Activated CD4-positive, alpha-beta memory T cell treated with anti-CD3 and anti-CD28 coated beads, Interleukin-2, amount 10 ng/mL, durations not matched to agents 7 days and 5 days (primary cell): ENCODE data around the gene TNFRSF21. TPM values are rescaled to one million over a fixed set of nuclear protein-coding genes. Genes with fewer than 3 reads are reported as not detected.

Experiments
- CTCF ChIA-PET: fragments of 350-600 bp; sonication (Branson Sonifier 250); formaldehyde crosslinking; loops from one replicate; lab custom pipeline; 2021; ENCODE audit warnings: antibody characterized with exemption, inconsistent platforms; lab: Charles Lee
- POLR2A ChIA-PET: fragments of 350-600 bp; sonication (Branson Sonifier 250); formaldehyde crosslinking; loops from one replicate; lab custom pipeline; 2021; ENCODE audit warnings: antibody characterized with exemption; lab: Charles Lee
- DNase-seq: peaks from one replicate; pipeline ENCODE4 v3.0.0-alpha.2; 2020
- H3K27ac Mint-ChIP-seq: one replicate; pipeline ENCODE4 v1.8.0; 2021; ENCODE audit warnings: mild to moderate bottlenecking, mixed read lengths
- H3K27me3 Mint-ChIP-seq: one replicate; pipeline ENCODE4 v1.8.0; 2021; ENCODE audit warnings: mixed read lengths
- H3K36me3 Mint-ChIP-seq: one replicate; pipeline ENCODE4 v1.8.0; 2021; ENCODE audit warnings: low read depth, mixed read lengths
- H3K4me1 Mint-ChIP-seq: one replicate; pipeline ENCODE4 v1.8.0; 2021; ENCODE audit warnings: mixed read lengths
- H3K4me3 Mint-ChIP-seq: one replicate; pipeline ENCODE4 v1.8.0; 2021; ENCODE audit warnings: mild to moderate bottlenecking, mixed read lengths
- H3K9me3 Mint-ChIP-seq: one replicate; pipeline ENCODE4 v1.8.0; 2021; ENCODE audit warnings: mixed read lengths
- total RNA-seq, 2 experiments: library from RNA; stranded (reverse); gene quantifications; one replicate each; pipeline ENCODE4 v1.2.3, GENCODE V29; 2021

TNFRSF21 gene
- total RNA-seq, 2 experiments from 2014 or later, result 0.18 TPM; not detected in 1

DNA sequence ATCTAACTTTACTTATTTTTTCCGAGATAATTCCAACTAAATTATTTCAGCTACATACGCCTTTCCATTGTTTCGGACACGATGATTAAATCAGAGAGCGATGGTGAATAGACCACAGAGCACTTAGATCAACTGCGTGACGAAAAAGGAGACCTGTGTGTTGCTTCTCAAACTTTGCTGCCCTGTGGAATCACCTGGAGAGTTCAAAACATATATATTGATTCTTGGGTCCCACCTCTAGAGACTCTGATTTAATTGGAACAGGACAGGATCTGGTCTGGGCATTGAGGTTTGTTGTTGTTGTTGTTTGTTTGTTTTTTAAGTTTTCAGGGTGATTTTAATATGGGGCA is 401 bp upstream of the TNFRSF21 start:
- Mint-ChIP-seq H3K27me3 (peaks cover 43% of the 10 kb centered on the region), H3K4me1 (peaks cover 9% of the 10 kb centered on the region), H3K27ac (no peak overlapping the region), H3K9me3 (no peaks in the 10 kb centered on the region), H3K4me3 (peak overlapping the region; percentile 53), H3K36me3 (no peaks in the 10 kb centered on the region)
- POLR2A ChIA-PET, result no interaction called here
- CTCF ChIA-PET, result interaction anchor here (1.0 kb wide), 1 partner anchor 14 kb away, joined by 4 read pairs; no protein-coding TSS in a partner anchor
- no peak for DNase-seq

DNA sequence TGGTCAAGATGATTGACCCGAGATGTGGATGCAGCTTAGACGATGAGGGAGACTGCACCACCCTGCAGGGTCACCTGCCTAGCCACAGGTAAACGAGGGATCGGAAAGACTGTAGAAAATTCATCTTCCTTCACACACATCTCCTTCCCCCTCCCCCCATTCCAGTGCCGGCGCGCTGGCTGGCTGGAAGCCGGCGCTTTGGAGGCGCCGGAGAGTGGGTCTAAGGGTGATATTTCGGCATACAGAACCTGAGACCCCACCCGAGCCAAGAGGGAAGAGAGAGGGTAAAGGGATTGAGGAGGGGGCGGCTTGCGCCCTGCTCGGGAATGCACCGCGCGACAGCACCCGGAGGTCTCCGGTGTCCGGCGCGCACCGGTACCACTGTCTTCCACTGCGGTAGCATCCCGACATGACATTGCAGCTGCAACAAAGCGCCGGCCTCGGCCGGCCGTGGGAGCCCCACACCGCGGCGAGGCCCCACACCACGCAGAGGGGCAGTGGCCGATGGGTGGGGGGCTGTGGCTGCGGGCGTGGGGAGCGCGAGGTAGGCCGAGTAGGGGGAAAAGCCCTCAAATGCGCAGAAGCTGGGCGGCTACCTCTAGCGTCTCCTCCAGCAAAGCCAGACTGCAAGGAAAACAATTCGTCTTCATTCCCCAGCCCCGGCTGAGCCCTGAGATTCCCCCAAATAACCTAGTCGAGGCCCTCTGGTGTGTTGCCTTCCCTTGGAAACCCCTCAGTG is 984 bp downstream of the TNFRSF21 start:
- POLR2A ChIA-PET, result no interaction called here
- H3K9me3 Mint-ChIP-seq, result no peaks in the 10 kb centered on the region
- peak overlapping the region; percentile 24 for H3K4me3 Mint-ChIP-seq
- H3K36me3 Mint-ChIP-seq, result no peaks in the 10 kb centered on the region
- H3K27me3 Mint-ChIP-seq, result peaks cover 47% of the 10 kb centered on the region
- no peak for DNase-seq
- H3K27ac Mint-ChIP-seq, result no peak overlapping the region
- H3K4me1 Mint-ChIP-seq, result peaks cover 9% of the 10 kb centered on the region
- CTCF ChIA-PET, result no interaction called here

DNA sequence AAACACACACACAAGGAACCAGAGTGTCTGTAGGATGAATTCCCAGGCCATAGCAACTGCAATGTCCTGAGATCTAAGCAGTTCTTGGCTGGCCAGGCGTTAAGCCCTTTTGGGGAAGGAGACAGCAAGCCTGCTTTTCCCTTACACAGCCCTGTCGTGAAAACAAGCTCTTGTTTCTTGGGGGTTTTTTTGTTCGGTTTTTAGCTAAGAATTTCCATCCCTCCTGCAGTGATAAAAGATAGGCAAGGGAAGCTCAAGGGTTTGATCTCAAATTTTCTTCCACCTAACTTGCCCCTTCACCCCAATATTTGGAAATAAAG is 1.5 kb downstream of the TNFRSF21 start:
- H3K27ac Mint-ChIP-seq, result no peak overlapping the region
- H3K9me3 Mint-ChIP-seq, result no peaks in the 10 kb centered on the region
- CTCF ChIA-PET, result no interaction called here
- H3K4me1 Mint-ChIP-seq, result peaks cover 9% of the 10 kb centered on the region
- H3K4me3 Mint-ChIP-seq, result no peak overlapping the region
- H3K27me3 Mint-ChIP-seq, result peaks cover 47% of the 10 kb centered on the region
- no peak for DNase-seq
- POLR2A ChIA-PET, result no interaction called here
- H3K36me3 Mint-ChIP-seq, result no peaks in the 10 kb centered on the region

DNA sequence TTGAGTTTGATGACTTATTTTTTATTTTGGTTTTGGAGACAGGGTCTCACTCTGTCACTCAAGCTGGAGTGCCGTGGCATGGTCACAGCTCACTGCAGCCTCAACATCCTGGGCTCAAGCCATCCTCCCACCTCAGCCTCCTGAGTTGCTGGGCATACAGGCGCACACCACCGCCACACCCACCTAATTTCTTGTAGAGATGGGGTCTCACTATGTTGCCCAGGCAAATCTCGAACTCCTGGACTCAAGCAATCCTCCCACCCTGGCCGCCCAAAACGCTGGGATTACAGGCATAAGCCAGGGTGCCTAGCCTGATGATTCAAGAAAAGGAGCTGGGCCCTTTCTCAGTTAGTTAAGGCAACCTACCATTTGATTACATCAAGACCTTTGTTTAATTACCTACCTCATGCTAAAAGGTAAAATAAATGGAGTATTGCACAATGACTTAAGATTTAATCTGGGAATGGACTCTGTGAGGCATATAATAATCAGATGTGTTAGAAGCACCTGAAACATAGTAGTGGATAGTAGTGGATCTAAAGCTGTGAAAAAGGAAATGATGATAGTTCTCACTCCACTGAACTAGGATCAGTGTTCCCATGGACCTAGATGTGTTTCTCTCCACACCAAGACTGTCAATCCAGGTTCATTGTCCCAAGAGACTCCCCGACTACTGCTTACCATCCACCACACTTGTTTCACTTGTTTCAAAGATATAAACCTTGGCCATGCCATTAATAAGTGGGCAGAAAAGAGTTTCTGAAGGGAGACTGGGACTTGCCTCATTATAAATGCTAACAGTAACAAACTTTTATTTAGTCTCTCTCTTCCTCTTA is 2.1 kb downstream of the TNFRSF21 start:
- no peak overlapping the region for H3K4me3 Mint-ChIP-seq
- H3K27me3 Mint-ChIP-seq, result peaks cover 50% of the 10 kb centered on the region

DNA sequence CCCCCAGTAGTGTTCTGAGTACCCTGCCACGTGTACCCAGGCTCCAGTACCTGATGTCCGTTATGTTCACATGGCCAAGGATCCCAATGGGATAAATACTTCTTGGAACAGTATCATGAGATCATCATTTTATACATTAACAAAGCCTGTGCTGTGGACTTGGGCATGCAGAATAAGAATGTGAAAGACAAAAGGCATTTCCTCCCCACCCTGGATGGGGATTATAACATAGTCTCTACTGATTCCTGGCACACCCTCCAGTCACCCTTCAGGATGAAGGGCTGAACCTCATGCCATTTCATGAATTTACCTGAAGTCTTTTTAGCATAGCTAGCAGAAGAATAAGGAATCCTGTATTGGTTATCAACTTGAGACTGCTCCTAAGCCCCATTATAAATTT is 2.8 kb downstream of the TNFRSF21 start:
- DNase-seq, result no peak
- ChIA-PET POLR2A (no interaction called here), CTCF (interaction anchor here (1.0 kb wide), 1 partner anchor 211 kb away, joined by 4 read pairs; no protein-coding TSS in a partner anchor)
- Mint-ChIP-seq H3K27ac (no peak overlapping the region), H3K4me3 (no peak overlapping the region), H3K27me3 (peaks cover 48% of the 10 kb centered on the region), H3K36me3 (no peaks in the 10 kb centered on the region), H3K4me1 (peaks cover 9% of the 10 kb centered on the region), H3K9me3 (no peaks in the 10 kb centered on the region)

More for the DNA sequence above, 2.1 kb downstream of the TNFRSF21 start:
- no peaks in the 10 kb centered on the region for H3K9me3 Mint-ChIP-seq
- no peak overlapping the region for H3K27ac Mint-ChIP-seq
- ChIA-PET POLR2A (no interaction called here), CTCF (no interaction called here)
- no peaks in the 10 kb centered on the region for H3K36me3 Mint-ChIP-seq
- peaks cover 9% of the 10 kb centered on the region for H3K4me1 Mint-ChIP-seq
- no peak for DNase-seq

DNA sequence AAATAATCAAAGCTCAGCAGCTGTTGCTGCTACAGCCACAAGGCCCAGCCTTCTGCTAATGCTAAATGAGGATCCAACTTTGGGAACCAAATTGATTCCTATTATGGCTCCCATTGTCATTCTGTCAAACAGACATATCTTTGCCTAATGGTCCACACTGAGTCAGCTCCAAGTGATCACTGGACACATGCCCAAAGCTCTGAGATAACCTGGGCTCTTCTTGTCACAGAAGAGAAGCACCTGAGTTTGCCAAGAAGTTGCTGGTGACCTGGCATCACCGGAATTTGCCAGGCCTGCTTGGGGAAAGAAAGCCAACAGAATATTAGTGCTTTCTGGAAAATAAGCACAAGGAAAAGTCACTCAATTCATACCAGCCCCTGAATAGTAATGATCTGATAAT is 5.8 kb downstream of the TNFRSF21 start:
- ChIA-PET CTCF (interaction anchor here (0.8 kb wide), 1 partner anchor 207 kb away, joined by 3 read pairs; no protein-coding TSS in a partner anchor), POLR2A (no interaction called here)
- no peak overlapping the region for H3K27ac Mint-ChIP-seq
- peaks cover 43% of the 10 kb centered on the region for H3K27me3 Mint-ChIP-seq
- no peak overlapping the region for H3K4me3 Mint-ChIP-seq
- no peaks in the 10 kb centered on the region for H3K9me3 Mint-ChIP-seq
- peaks cover 4% of the 10 kb centered on the region for H3K4me1 Mint-ChIP-seq
- H3K36me3 Mint-ChIP-seq, result no peaks in the 10 kb centered on the region
- no peak for DNase-seq

DNA sequence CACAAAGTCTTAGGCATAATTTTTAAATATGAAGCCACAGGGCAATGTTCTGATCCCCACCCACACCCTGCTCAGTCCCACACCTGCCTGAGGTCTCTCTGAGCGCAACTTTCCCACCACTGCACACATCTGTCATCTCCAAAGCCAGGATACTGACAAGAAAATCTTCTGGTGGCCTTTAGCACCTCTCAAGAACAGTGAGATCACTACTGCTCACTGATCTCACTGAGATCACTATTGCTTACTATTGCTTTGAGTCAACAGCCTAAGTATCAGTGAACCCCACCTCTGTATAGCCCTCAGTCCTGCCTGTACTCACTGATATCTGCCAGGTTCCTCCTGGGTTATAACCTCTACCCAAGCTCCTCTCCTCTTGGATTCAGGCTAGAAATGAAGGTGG is 6.4 kb downstream of the TNFRSF21 start:
- H3K27me3 Mint-ChIP-seq, result peaks cover 41% of the 10 kb centered on the region
- no peaks in the 10 kb centered on the region for H3K9me3 Mint-ChIP-seq
- no peak overlapping the region for H3K27ac Mint-ChIP-seq
- CTCF ChIA-PET, result interaction anchor here (0.8 kb wide), 1 partner anchor 206 kb away, joined by 3 read pairs; no protein-coding TSS in a partner anchor
- H3K36me3 Mint-ChIP-seq, result no peaks in the 10 kb centered on the region
- no peak for DNase-seq
- no peak overlapping the region for H3K4me3 Mint-ChIP-seq
- H3K4me1 Mint-ChIP-seq, result peaks cover 1% of the 10 kb centered on the region
- POLR2A ChIA-PET, result no interaction called here

DNA sequence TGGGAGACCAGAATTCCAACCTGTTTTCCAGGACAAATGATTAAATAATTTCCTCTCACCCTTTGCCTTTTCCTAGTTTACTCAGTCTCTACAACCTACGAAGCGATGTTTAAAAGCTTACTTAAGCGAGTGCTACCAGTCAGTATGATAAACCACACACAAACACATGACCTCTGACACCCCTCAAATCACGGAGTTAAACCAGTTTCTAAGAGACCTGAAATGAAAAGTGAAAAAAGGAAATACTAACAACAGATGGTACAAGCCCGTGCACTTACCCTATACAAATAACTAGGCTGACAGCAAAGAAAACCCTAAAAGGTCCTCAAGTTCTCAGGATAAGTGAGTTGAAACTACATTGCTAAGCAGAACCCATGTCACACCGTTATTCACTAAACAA is 7.7 kb downstream of the TNFRSF21 start:
- Mint-ChIP-seq H3K9me3 (no peaks in the 10 kb centered on the region), H3K27me3 (peaks cover 31% of the 10 kb centered on the region), H3K27ac (no peak overlapping the region), H3K36me3 (no peaks in the 10 kb centered on the region), H3K4me1 (no peaks in the 10 kb centered on the region), H3K4me3 (no peak overlapping the region)
- POLR2A ChIA-PET, result no interaction called here
- no peak for DNase-seq
- CTCF ChIA-PET, result no interaction called here

DNA sequence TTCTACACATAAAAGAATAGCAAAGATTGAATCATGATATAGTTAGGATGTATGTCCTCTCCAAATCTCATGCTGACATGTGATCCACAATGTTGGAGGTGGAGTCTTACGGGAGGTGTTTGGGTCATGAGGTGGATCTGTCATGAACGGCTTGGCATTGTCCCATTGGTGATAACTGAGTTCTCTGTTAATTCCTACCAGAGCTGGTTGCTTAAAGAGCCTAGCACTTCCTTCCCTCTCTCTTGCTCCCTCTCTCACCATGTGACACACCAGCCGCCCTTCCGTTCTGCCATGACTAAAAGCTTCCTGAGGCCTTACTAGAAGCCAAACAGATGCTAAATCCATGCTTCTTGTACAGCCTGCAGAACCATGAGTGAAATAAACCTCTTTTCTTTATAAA is 8.3 kb downstream of the TNFRSF21 start:
- peaks cover 28% of the 10 kb centered on the region for H3K27me3 Mint-ChIP-seq
- no peaks in the 10 kb centered on the region for H3K36me3 Mint-ChIP-seq
- ChIA-PET CTCF (no interaction called here), POLR2A (no interaction called here)
- no peak overlapping the region for H3K27ac Mint-ChIP-seq
- no peaks in the 10 kb centered on the region for H3K9me3 Mint-ChIP-seq
- no peaks in the 10 kb centered on the region for H3K4me1 Mint-ChIP-seq
- DNase-seq, result no peak
- H3K4me3 Mint-ChIP-seq, result no peak overlapping the region

DNA sequence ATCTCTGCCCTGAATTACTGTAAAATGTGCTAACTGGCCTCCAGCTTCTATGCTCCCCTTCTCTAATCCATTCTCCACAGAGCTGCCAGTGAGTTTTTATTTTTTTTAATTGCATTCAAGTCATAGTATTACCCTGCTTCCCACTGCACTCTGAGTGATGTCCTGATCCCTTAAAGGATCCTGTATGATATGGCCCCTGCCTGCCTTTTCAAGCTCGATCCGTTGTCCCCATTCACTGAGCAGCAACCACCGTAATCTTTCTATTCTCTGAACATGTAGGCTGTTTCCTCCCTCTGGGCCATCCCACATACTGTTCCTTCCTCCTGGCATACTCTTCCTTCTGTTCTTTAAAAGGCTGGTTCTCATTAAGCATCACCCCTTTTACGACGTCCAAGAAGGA is 9.3 kb downstream of the TNFRSF21 start:
- Mint-ChIP-seq H3K27ac (no peak overlapping the region), H3K4me1 (no peaks in the 10 kb centered on the region), H3K36me3 (no peaks in the 10 kb centered on the region), H3K27me3 (peaks cover 23% of the 10 kb centered on the region), H3K9me3 (no peaks in the 10 kb centered on the region), H3K4me3 (no peak overlapping the region)
- ChIA-PET CTCF (no interaction called here), POLR2A (no interaction called here)
- no peak for DNase-seq

DNA sequence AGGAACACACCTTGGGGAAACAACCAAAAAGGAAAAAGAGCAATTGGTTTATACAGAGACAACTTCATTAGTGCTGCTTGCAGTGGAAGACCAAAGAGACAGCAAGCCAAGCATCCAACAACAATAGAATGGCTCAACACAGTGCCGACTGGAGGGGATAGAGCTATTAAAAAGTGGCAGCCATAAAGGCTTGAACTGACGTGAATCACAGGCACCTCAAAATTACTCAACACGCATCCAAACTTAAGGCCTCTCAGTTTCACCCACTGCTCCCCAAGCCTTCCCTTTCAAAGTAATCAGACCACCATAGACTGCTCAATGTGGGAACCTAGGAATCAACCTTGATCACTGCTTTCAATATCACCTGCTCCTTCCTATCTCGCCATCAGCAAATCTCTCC is 9.7 kb downstream of the TNFRSF21 start:
- Mint-ChIP-seq H3K4me3 (no peak overlapping the region), H3K27me3 (peaks cover 23% of the 10 kb centered on the region), H3K9me3 (no peaks in the 10 kb centered on the region), H3K4me1 (no peaks in the 10 kb centered on the region), H3K36me3 (no peaks in the 10 kb centered on the region), H3K27ac (no peak overlapping the region)
- ChIA-PET POLR2A (no interaction called here), CTCF (no interaction called here)
- DNase-seq, result no peak

DNA sequence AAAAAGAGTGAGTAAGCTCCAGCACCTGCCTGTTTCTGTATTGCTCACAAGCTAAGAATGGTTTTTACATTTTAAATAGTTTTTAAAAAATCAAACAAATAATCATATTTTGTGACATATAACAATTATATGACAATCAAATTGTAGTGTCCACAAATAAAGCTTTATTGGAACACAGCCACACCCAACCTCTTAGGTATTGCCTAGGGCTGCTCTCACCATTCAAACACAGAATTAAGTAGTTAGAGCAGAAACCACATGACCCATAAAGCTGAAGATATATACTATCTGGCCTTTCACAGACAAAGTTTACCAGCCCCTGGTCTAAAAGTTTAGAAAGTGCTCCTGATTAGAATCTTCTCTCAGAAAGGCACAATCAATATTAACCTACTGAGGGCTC is 11.2 kb downstream of the TNFRSF21 start:
- ChIA-PET CTCF (interaction anchor here (0.6 to 1.0 kb wide), 2 partner anchors 11 to 425 kb away, joined by 3 to 4 read pairs; no protein-coding TSS in a partner anchor), POLR2A (no interaction called here)
- DNase-seq, result no peak
- Mint-ChIP-seq H3K9me3 (no peaks in the 10 kb centered on the region), H3K4me1 (no peaks in the 10 kb centered on the region), H3K27ac (no peak overlapping the region), H3K36me3 (no peaks in the 10 kb centered on the region), H3K4me3 (no peak overlapping the region), H3K27me3 (peaks cover 20% of the 10 kb centered on the region)

DNA sequence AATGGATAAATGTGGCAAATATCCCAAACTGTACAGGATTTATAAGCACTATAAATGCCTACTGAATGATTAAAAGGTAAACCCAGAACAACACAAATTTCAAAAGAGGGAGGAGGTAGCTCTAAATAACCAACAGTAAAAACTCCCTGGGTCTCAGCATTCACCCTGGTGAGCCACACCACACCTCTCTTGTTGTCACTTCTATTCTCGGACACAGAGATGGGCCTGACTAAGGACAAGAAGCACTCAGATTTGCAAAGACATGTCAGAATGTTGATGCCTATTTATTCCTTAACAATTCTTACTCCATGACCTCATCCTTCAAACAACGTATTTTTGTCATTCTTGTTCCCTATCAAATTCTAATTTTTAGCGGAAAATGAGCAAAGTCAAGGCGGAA is 14.7 kb downstream of the TNFRSF21 start:
- Mint-ChIP-seq H3K36me3 (no peaks in the 10 kb centered on the region), H3K4me3 (no peak overlapping the region), H3K4me1 (no peaks in the 10 kb centered on the region), H3K27ac (no peak overlapping the region), H3K27me3 (peaks cover 5% of the 10 kb centered on the region), H3K9me3 (no peaks in the 10 kb centered on the region)
- ChIA-PET POLR2A (no interaction called here), CTCF (no interaction called here)
- no peak for DNase-seq
